ENCODE data around the gene ADAMTS5.

The ADAMTS5 gene

DNA sequence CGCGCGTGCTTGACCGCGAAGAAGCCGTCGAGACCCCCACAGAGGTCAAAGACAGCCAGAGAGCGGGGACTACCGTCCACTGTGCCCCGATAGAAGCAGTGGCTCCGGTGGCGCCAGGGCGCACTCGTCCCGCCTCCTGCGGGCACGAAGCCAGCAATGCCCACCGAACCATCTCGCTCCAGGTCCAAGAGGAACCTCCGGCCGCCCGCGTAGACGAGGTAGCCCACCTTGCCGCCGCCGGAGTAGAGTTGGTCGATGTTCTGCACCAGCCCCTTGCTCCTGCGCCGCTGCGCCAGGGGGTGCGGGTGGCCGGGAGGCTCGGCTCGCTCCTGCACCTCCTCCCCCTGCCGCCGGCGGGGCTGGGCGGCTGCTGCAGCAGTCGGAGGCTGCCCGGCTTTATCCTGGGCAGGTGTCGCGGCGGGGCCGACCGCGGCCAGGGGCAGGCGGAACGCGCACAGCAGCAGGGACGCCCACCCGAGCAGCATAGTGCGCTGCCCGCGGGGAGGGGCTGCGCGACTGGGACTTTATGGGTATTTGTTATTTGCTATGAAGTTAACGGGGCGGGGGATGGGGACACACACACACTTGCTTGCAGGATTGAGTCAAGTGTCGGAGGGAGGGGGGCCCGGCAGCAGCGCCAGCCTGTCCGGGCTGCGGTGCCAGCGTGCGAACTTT lies 844 bp downstream of the ADAMTS5 start:
- no peaks in the 10 kb centered on the region for H3K9me3 ChIP-seq (ENCODE audit: control insufficient read depth, low read length)
- no peak for DNase-seq
- H3K27ac ChIP-seq (ENCODE audit: insufficient read depth, low read length, poor library complexity, severe bottlenecking) = no peak overlapping the region
- no peaks in the 10 kb centered on the region for H3K36me3 ChIP-seq (ENCODE audit: control insufficient read depth, insufficient read depth, low read length)
- H3K4me3 ChIP-seq (ENCODE audit: insufficient read depth, low read depth, low read length, poor library complexity, severe bottlenecking) = no peak overlapping the region
- no peaks in the 10 kb centered on the region for H3K4me1 ChIP-seq (ENCODE audit: control insufficient read depth, insufficient read depth, low read length, poor library complexity, severe bottlenecking)
- peaks cover 7% of the 10 kb centered on the region for H3K27me3 ChIP-seq (replicated peaks; ENCODE audit: control insufficient read depth, insufficient read depth, low read length, poor library complexity, severe bottlenecking)

DNA sequence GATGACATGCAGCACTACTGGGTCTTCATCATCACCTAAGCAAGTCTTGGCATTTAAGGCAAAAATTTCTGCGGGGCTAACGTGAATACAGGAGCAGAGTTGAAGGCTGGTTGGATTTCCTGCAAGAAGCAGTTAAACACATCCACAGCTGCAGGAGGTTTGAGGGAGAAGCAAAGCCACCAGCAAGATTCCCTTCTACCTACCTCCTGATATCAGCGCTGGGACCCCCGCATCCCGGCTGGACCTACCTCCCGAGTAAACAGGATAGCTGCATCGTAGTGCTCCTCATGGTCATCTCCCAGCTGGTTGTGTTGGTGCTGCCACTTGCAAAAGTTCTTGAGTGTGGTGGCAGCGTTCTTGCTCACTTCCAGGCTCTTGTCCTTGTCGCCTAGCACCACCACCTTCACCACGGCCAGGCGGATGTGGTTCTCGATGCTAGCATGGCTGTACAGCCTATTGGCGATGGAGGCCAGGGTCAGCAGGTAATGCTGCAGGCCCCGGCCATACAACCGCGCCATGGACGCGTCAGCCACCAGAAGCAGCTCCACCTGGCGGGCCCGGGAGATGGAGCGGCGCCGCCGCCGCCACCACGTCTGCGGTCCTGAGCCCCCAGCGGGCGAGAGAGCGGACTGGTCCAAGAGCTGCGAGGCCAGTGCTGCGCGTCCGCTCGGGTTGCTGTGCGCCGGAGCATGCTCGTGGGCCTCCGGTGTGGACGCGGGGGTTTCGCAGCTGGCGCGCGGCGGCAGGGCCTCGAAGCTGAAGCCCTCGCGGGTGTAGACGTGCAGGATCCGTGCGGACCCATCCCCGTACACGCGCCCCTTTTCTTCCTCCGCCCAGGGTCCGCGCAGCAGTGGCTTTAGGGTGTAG lies 1.6 kb downstream of the ADAMTS5 start:
- no peak for DNase-seq
- Histone ChIP-seq H3K27me3 (replicated peaks; ENCODE audit: control insufficient read depth, insufficient read depth, low read length, poor library complexity, severe bottlenecking) (peaks cover 4% of the 10 kb centered on the region), H3K4me1 (ENCODE audit: control insufficient read depth, insufficient read depth, low read length, poor library complexity, severe bottlenecking) (no peaks in the 10 kb centered on the region), H3K36me3 (ENCODE audit: control insufficient read depth, insufficient read depth, low read length) (no peaks in the 10 kb centered on the region), H3K27ac (ENCODE audit: insufficient read depth, low read length, poor library complexity, severe bottlenecking) (no peak overlapping the region), H3K9me3 (ENCODE audit: control insufficient read depth, low read length) (no peaks in the 10 kb centered on the region), H3K4me3 (ENCODE audit: insufficient read depth, low read depth, low read length, poor library complexity, severe bottlenecking) (no peak overlapping the region)

DNA sequence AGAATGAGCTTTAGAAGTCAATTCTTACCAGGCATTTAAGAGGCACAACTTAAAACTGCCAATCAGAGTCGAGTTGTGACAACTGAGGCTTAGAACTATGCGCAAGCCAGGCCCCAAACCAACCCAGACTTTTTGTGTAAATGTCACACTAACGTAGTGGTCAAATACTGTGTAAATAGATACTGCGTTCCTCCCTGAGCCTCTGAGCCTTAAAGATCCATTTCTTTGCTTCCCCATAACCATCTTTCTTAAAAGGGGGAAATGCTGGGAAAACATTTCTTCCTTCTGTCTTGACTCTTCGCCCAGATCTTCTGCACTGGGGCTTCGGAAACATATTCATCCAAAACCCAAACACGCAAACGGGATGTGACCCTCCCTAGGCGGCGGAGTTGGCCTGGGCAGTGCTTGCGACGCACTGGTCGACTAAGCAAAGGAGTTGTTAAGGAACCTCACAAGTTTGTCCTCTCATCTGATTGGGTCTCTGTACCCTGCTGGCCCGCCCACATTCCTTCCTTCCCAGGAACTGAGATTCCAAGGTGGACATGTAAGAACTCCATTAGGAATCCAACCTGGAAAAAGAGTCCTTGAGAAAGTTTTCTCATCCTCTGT lies 2.6 kb downstream of the ADAMTS5 start:
- H3K9me3 ChIP-seq (ENCODE audit: control insufficient read depth, low read length) = no peaks in the 10 kb centered on the region
- H3K27me3 ChIP-seq (replicated peaks; ENCODE audit: control insufficient read depth, insufficient read depth, low read length, poor library complexity, severe bottlenecking) = peaks cover 4% of the 10 kb centered on the region
- no peak overlapping the region for H3K4me3 ChIP-seq (ENCODE audit: insufficient read depth, low read depth, low read length, poor library complexity, severe bottlenecking)
- H3K4me1 ChIP-seq (ENCODE audit: control insufficient read depth, insufficient read depth, low read length, poor library complexity, severe bottlenecking) = no peaks in the 10 kb centered on the region
- H3K36me3 ChIP-seq (ENCODE audit: control insufficient read depth, insufficient read depth, low read length) = no peaks in the 10 kb centered on the region
- DNase-seq = no peak
- H3K27ac ChIP-seq (ENCODE audit: insufficient read depth, low read length, poor library complexity, severe bottlenecking) = no peak overlapping the region

DNA sequence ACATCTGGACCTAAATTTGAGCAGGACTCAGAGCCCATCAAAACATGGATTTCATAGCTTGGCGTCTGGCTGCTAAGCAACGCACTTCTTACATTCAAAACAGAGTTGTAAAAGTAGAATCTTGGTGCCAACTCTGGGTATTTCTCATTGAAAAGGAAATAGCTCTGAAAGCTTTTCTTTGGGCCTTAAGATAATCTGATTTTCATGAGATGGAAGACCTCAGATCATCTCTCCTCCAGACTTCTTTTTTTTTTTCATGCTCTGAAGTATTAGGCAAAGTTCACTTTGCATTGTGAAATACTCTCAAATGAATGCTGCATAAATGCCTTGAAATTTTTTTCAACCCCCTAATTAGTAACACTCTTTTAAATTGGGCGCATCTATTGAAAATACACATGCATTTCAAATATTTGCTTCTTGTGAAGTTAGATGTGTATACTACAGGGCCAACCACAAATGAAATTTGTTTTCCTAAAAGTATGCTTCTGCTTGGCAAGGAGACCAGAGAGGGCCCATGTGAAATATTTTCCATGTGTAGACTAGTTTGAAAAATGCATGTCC lies 4.2 kb downstream of the ADAMTS5 start:
- H3K9me3 ChIP-seq (ENCODE audit: control insufficient read depth, low read length) = no peaks in the 10 kb centered on the region
- no peak overlapping the region for H3K27ac ChIP-seq (ENCODE audit: insufficient read depth, low read length, poor library complexity, severe bottlenecking)
- no peak overlapping the region for H3K4me3 ChIP-seq (ENCODE audit: insufficient read depth, low read depth, low read length, poor library complexity, severe bottlenecking)
- H3K27me3 ChIP-seq (replicated peaks; ENCODE audit: control insufficient read depth, insufficient read depth, low read length, poor library complexity, severe bottlenecking) = no peaks in the 10 kb centered on the region
- DNase-seq = no peak
- no peaks in the 10 kb centered on the region for H3K36me3 ChIP-seq (ENCODE audit: control insufficient read depth, insufficient read depth, low read length)
- H3K4me1 ChIP-seq (ENCODE audit: control insufficient read depth, insufficient read depth, low read length, poor library complexity, severe bottlenecking) = no peaks in the 10 kb centered on the region

DNA sequence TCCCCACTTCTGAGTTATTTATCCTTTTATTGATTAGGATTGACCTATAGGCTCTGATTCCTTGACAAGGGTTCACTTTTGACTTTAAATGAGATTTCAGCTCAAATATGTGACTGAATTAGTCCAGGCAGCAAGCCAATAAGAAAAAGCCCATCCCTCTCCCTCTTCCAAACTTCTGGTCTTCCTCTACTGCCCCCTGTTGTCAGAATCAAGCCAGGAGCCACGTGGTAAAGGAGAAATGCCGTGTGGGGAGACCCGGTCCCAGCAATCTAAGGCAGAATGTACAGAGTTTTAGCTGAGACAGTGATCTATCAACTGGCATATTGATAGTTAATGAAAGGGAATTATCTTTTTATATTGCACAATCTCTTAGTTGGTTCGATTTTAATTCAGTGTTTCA lies 5.2 kb downstream of the ADAMTS5 start:
- Histone ChIP-seq H3K36me3 (ENCODE audit: control insufficient read depth, insufficient read depth, low read length) (no peaks in the 10 kb centered on the region), H3K4me1 (ENCODE audit: control insufficient read depth, insufficient read depth, low read length, poor library complexity, severe bottlenecking) (no peaks in the 10 kb centered on the region), H3K4me3 (ENCODE audit: insufficient read depth, low read depth, low read length, poor library complexity, severe bottlenecking) (no peak overlapping the region), H3K27me3 (replicated peaks; ENCODE audit: control insufficient read depth, insufficient read depth, low read length, poor library complexity, severe bottlenecking) (no peaks in the 10 kb centered on the region), H3K27ac (ENCODE audit: insufficient read depth, low read length, poor library complexity, severe bottlenecking) (no peak overlapping the region), H3K9me3 (ENCODE audit: control insufficient read depth, low read length) (no peaks in the 10 kb centered on the region)
- DNase-seq = no peak

DNA sequence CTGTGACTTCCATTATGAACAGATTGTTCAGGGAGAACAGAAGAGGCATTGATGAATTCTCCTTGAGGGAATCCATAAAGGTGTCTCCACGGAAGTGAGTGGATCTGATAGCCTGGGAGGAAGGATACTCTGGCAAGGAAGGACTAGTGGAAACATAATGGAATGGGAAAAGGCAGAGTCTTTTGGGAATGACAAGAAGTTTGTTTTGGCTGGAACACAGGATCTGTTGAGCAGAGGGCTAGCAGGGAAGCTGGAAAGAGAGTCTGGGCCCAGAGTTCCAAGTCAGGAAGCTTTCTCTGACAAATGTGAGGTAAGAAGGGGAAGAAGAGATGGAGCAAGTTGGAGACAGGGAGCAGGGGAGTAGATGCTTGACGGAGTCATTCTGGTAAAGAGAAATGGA lies 8.1 kb downstream of the ADAMTS5 start:
- Histone ChIP-seq H3K9me3 (ENCODE audit: control insufficient read depth, low read length) (no peaks in the 10 kb centered on the region), H3K36me3 (ENCODE audit: control insufficient read depth, insufficient read depth, low read length) (no peaks in the 10 kb centered on the region), H3K4me3 (ENCODE audit: insufficient read depth, low read depth, low read length, poor library complexity, severe bottlenecking) (no peak overlapping the region), H3K27ac (ENCODE audit: insufficient read depth, low read length, poor library complexity, severe bottlenecking) (no peak overlapping the region), H3K4me1 (ENCODE audit: control insufficient read depth, insufficient read depth, low read length, poor library complexity, severe bottlenecking) (no peaks in the 10 kb centered on the region), H3K27me3 (replicated peaks; ENCODE audit: control insufficient read depth, insufficient read depth, low read length, poor library complexity, severe bottlenecking) (no peaks in the 10 kb centered on the region)
- DNase-seq = no peak

DNA sequence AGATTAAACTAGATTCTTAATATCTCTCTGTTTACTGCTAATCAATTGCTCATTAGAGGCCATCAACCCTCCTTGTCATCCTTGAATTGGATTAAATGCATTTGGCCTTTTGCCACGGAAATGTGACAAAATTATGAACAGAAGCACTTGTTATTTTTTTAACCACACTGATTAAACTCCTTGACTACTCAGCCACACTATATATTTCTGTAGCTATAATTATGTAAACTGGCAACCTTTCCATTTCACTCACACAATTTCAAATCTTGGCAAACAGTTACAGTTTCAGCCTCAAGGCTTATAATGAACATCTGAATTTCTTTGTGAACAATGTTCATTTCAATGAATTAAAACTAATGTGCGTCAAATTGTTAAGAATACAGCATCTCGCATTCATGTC lies 10.1 kb downstream of the ADAMTS5 start:
- Histone ChIP-seq H3K27me3 (replicated peaks; ENCODE audit: control insufficient read depth, insufficient read depth, low read length, poor library complexity, severe bottlenecking) (no peaks in the 10 kb centered on the region), H3K9me3 (ENCODE audit: control insufficient read depth, low read length) (no peaks in the 10 kb centered on the region), H3K36me3 (ENCODE audit: control insufficient read depth, insufficient read depth, low read length) (no peaks in the 10 kb centered on the region), H3K27ac (ENCODE audit: insufficient read depth, low read length, poor library complexity, severe bottlenecking) (no peak overlapping the region), H3K4me3 (ENCODE audit: insufficient read depth, low read depth, low read length, poor library complexity, severe bottlenecking) (no peak overlapping the region), H3K4me1 (ENCODE audit: control insufficient read depth, insufficient read depth, low read length, poor library complexity, severe bottlenecking) (no peaks in the 10 kb centered on the region)
- DNase-seq = no peak

DNA sequence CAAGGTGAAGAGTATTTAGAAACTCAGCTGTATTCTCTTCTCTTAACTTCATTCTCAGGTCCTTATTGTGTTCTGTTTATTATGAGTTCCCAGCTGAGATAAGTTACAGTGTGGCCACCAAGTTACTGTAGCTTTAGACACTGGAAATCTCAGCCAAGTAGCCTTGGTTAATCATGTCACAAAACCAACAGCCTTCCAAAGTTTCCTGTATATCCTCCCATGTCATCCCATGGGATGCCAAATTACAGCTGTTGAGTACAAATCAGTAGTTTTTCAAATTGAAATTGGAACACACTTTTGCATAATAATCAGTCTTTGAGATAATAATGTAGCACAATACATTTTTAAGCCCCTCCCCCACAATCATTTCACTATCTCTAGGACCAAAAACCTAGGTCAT lies 10.7 kb downstream of the ADAMTS5 start:
- Histone ChIP-seq H3K4me1 (ENCODE audit: control insufficient read depth, insufficient read depth, low read length, poor library complexity, severe bottlenecking) (no peaks in the 10 kb centered on the region), H3K27me3 (replicated peaks; ENCODE audit: control insufficient read depth, insufficient read depth, low read length, poor library complexity, severe bottlenecking) (no peaks in the 10 kb centered on the region), H3K9me3 (ENCODE audit: control insufficient read depth, low read length) (no peaks in the 10 kb centered on the region), H3K36me3 (ENCODE audit: control insufficient read depth, insufficient read depth, low read length) (no peaks in the 10 kb centered on the region), H3K27ac (ENCODE audit: insufficient read depth, low read length, poor library complexity, severe bottlenecking) (no peak overlapping the region), H3K4me3 (ENCODE audit: insufficient read depth, low read depth, low read length, poor library complexity, severe bottlenecking) (no peak overlapping the region)
- DNase-seq = no peak

DNA sequence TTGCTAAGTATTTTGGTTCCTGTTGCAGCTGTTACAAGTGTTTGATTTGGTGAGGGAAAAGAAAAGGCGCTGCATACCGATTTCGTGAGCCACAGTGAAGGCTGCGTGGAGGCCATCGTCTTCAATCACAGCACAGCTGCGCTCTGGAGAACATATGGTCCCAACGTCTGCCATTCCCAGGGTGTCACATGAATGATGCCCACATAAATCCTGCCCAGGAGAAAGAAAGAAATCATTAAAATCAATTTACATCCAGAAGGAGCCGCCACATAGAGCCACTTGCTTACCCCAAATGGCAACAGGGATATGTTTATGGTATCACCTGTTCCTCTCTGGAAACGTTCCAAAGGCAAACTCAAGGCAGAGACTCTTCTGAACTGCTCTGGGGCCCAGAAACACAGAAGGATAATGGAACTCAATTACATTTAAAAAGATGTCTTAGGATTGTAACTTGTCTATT lies 12.2 kb downstream of the ADAMTS5 start:
- no peak overlapping the region for H3K4me3 ChIP-seq (ENCODE audit: insufficient read depth, low read depth, low read length, poor library complexity, severe bottlenecking)
- H3K4me1 ChIP-seq (ENCODE audit: control insufficient read depth, insufficient read depth, low read length, poor library complexity, severe bottlenecking) = no peaks in the 10 kb centered on the region
- no peaks in the 10 kb centered on the region for H3K27me3 ChIP-seq (replicated peaks; ENCODE audit: control insufficient read depth, insufficient read depth, low read length, poor library complexity, severe bottlenecking)
- no peak overlapping the region for H3K27ac ChIP-seq (ENCODE audit: insufficient read depth, low read length, poor library complexity, severe bottlenecking)
- no peaks in the 10 kb centered on the region for H3K36me3 ChIP-seq (ENCODE audit: control insufficient read depth, insufficient read depth, low read length)
- H3K9me3 ChIP-seq (ENCODE audit: control insufficient read depth, low read length) = no peaks in the 10 kb centered on the region
- DNase-seq = no peak

All from effector memory CD4-positive, alpha-beta T cell (primary cell).